Testis (tissue), 2 donors: ENCODE data around the gene GFPT2.

Experiments
- CTCF ChIP-seq, 3 experiments: fragments of 450-650 bp in 2 of 3; fragments of 200-600 bp in 1 of 3; sonication (generic) in 1 of 3; IDR thresholded peaks; one replicate each; pipeline ENCODE4 v1.5.1; 2016 to 2019; ENCODE audit warnings: antibody characterized with exemption in 3 of 3, mild to moderate bottlenecking in 2 of 3, moderate library complexity in 1 of 3
- POLR2A ChIP-seq: fragments of 450-650 bp; IDR thresholded peaks from one replicate; pipeline ENCODE4 v1.6.1; 2017; ENCODE audit warnings: antibody characterized with exemption, mild to moderate bottlenecking, moderate library complexity

DNA sequence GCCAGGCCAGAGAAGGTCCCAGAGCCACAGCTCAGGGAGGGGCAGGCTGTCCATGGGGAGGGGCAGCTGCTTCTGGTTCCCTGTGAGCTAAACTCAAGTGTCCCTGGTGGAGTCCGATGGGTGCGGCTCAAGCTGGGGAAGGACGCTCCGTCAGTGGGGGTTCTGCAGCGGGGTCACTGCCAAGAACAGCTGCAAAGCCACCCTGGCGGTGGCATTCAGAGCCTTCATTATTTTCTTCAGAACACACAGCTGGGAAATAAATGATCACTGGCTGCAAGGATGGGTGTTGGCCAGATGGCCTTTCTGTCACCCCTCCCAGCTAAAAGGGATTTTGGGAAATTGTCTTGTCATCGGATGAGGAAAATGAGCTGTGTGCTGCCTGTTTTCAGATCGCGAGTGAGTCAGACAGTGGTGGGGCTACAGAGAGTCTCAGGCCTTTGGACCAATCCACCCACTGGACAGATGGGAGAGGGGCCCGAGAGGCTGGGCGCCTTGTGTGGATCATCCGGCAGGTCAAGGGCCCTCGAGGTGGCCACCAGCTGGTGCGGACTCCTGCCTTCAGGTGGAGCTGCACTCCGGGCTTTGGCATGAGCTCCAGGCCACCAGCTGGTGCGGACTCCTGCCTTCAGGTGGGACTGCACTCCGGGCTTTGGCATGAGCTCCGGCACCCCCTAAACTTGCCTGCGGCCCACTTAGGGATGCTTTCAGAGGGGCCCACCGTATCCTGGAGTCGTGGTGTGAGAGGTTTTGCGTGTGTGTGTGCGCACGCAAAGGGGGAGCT lies 17.9 kb upstream of the GFPT2 start:
- TF ChIP-seq CTCF (IDR thresholded peaks at IDR 0.05) (no peak), POLR2A (no peak)
